ENCODE measurements around the gene COMMD1.
"Not testable (repeated sequence)": the region's sequence is repeated elsewhere in the genome, so short reads cannot be mapped to it uniquely, and the experiment has no call there.

Gene COMMD1

DNA sequence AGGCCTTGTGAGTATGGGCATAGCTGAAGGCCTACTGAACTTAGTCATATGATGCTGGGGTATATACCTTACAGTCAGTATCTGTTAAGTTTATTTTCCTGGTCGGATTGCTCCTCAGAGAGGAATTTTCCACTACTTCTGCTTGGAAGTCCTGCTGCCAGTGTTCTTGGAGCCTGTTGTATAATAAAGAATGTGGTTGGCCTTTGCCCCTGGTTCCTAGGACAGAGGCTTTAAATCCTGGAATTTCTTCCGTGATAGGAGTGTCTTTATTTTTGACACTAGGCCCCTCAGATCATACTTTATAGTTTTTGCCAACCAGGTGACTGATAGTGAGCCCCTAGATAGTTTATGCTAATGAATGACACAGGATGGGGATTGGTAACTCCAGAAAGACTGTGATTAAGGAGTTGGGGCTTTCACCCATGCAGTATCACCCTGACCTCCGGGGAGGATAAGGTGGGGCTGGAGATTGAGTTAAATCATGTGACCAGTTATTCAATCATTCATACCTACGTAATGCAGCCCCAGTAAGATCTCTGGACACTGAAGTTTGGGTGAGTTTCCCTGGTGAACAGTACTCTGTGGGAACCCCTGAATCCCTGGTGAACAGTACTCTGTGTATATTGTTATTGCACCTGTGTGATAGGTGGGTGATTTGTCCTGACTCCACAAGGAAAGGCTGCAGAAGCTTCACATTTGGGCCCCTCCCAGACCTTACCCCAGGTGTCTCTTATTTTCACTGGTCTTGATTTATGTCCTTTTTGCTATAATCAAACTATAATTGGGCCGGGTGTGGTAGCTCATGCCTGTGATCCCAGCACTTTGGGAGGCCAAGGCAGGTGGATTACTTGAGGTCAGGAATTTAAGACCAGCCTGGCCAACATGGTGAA is 56.9 kb downstream of the COMMD1 start:
- DNase-seq: no peak

DNA sequence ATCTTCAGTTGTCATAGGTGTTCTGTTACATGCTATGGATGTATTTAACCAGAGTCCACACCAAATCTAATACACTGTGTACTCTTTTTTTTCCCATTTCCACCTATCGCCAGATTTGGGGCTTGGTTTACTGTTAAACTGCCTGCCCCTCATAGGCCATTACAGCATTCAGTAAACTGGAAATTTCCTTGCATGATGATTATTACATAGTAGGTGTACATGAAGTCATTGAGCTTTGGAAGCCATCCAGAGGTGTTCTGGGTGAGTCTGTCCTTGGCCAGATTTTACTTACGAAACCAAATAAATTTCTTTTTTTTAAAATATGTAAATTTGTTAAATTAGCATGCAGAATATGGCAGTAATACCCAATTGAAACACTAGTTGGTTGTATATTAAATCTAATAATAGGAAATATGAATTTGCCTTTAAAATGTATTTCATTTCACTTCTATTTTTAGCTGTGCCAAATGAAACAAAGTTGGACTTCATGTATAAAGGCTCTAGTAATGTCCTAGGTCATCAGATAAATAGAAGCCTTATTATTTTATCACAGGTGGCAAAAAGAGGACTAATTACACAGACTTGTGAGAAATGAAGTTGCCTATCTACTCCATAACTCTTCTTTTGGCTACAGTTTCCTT is 60.7 kb downstream of the COMMD1 start:
- no peak for DNase-seq

DNA sequence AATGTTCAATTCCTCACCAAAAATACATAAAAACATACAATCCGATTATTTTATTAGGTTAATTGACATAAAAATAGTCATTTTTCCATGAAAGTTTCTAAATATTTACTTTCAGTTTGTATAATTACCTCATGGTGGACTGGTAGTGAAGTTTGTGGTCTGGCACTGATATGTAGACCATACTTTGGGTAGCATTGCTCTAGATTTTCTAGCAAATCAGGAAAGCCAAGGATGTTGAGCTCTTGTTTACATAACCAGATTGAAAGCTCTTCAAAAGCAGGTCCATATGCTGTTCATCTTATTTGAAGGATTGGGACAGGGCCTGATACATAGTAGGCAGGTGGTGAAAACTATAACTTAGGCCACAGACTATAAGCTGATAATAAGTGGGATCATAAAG is 61.8 kb downstream of the COMMD1 start:
- DNase-seq: no peak

DNA sequence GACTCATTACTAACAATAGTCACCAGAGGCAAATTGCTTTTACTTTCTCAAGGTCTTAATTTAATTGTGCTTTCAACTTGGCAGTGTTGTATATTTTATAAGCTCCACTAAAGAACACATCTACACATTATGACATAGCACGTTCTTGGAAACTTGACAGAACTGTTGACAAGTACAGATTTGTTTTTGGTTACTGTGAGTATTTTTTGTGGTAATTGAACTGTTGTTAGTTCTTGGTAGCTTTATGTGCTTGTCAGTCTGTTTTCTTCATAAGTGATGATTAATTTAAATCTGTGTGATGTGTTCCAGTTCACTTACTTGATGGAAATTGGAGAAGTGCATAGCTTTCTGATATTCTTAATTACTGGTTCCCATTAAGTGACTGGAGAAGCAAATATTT is 63.9 kb downstream of the COMMD1 start:
- no peak for DNase-seq

DNA sequence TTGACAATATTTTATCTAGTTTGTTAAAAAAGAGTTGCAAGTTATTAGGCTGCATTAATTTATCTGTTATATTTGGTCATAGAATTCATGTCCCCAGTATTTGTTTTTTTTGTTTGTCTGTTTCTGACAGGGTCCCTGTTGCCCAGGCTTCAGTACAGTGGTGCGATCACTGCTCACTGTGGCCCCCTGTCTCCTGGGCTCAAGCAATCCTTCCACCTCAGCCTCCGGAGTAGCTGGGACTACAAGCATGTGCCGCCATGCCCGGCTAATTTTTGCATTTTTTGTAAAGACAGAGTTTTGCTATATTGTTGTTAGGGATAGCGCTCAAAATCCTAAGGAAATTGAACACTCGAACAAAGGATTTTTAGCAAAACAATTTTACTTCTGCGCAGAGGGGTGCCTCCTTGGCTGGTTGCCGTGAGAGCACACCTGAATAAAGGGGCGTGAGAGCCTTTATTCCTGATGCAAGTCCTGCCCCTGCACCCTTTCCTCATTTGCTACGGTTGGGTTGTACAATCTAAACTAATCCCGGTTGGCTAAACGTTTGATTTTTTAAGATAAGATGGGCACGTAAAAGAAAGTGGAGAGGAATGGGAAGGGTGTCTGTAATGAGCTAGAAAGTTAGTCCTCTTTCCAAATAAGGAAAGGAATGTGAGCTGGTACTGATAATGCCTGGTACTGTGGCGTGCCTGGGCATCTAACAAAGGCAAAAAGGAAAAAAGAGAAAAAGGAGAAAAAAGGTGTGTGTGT is 65.5 kb downstream of the COMMD1 start:
- DNase-seq: no peak

DNA sequence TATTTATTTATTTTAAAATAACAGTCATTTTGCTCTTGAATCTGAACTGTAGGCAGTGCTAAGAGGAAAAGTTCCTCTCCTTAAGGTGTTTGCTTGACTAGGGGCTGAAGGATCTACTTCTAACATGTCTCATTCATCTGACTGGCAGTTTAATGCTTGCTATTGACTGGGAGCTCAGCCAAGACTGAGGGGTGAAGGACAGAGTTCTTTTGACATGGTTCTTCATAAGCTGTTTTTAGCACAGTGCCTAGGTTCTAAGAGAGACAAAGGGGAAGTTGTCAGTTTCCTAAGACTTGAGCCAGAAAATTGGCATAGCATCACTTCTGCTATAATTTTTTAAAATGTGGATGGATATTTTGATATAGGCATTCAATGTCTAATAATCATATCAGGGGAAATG is 73.0 kb downstream of the COMMD1 start:
- DNase-seq: no peak

DNA sequence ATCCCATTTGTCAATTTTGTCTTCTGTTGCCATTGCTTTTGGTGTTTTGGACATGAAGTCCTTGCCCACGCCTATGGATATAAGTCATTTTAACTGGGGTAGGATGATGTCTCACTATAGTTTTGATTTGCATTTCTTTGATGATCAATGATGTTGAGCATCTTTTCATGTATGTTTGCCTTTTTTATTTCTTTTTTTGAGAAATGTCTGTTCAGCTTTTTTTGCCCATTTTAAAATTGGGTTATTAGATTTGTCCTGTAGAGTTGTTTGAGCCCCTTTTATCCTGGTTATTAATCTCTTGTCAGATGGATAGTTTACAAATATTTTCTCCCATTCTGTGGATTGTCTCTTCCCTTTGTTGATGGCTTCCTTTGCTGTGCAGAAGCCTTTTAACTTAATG is 75.3 kb downstream of the COMMD1 start:
- no peak for DNase-seq

DNA sequence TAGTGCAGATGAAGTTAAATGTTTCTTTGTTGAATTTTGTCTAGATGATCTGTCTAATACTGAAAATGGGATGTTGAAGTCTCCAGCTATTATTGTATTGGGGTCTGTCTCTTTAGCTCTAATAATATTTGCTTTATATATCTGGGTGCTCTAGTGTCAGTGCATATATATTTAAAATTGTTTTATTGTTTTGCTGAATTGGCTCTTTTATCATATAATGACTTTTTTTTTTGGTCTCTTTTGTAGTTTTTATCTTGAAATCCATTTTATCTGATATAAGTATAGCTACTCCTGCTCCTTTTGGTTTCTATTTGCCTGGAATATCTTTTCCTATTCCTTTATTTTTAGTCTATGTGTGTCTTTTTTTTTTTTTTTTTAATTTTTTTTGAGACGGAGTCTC is 79.2 kb downstream of the COMMD1 start:
- DNase-seq: no peak

DNA sequence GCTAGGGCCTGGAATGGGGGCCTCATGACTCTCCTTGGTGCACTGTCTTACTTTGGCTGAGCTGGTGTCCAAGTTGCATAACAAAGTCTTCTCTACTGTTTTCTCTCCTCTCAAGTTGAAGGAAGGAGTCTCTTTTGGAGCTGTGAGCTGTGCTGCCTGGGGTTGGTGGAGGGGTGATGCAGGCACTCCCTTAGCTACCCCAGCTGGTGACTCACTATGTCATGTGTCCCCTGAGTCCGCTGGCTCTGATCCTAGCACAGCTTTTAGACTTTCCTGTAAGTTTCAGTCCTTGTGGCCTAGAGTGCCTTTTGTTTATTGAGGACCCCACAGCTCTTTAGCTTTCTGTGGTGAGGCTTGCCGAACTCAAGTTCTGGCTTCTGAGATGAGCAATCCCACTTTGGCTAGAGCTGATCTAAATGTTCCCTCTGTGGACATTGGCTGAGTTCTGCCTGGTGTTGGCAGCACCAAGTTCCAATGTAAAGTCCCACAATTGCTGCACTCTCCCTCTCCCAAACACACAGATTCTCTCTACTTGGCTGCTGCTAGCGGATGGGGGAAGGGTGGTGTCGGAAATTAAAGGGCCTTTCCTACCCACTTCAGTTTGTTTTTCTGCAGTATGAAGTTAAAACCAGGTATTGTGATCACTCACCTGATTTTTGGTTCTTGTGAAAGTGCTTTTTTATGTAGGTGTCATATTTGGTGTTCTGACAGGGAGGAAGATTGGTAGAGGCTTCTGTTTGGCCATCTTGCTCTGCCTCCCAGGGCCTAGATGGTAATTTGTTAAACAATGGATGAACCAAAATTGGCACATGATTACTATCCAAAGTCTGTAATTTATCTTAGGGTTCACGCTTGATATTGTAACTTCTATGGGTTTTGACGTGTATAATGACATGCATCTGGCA is 83.2 kb downstream of the COMMD1 start:
- DNase-seq: no peak

DNA sequence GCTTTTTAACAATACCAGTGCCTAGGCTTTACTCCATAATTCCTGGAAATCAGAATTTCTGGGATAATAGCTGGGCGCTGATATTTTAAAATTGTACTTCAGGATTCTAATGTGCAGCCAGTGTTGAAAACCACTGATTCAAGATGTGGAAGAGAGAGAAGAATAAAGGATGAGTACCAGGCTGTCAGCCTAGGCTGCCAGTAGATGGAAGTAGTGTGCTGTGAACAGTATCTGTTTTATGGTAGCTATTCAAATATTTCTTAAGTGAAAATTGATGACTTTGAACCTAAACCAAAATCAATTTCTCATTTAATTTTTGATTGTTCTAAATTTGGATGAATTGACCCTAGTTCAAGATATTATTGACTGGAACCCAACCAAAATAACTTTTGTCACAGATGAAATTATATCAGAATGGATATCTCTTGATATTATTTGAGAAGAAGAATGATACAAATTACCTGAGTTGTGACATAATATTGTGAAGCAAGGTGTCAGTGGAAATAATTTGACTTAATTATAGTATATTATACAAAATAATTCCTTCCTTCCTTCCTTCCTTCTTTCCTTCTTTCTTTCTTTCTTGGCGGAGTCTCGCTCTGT is 88.0 kb downstream of the COMMD1 start:
- no peak for DNase-seq

DNA sequence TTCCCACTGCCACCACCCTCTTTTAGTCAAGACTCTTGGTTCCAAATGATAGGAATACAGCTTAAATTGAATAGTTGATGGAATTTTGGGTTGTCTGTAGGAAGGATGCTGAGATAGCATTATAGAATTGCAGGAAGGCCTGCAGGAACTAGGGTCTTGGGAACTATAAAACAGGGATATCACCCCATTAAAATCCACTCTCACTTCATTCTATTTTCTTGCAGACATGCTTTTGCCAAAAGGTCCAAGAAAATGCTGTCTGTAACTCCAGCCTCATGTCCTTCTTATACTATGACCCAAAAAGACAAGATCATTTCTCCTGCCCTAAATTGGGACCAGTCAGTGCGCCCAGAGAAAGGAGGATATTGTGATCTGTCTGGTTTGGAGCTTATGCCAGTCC is 89.1 kb downstream of the COMMD1 start:
- DNase-seq: no peak

DNA sequence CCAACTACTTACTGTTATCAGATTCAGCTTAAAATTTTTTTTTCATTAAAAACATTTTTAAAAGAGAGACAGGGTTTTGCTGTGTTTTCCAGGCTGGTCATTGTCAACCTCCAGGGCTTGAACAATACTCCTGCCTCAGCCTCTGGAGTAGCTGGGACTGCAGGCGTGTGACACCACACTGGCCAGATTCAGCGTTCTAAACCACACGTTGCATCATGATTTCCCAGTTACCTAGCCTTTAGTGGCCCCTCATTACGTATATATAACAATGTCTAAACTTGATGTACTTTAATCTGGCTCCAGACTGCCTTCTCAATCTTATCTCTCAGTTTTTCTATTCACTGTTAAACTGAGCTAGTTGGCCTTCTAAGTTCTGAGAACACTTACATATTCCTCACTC is 89.6 kb downstream of the COMMD1 start:
- DNase-seq: no peak

DNA sequence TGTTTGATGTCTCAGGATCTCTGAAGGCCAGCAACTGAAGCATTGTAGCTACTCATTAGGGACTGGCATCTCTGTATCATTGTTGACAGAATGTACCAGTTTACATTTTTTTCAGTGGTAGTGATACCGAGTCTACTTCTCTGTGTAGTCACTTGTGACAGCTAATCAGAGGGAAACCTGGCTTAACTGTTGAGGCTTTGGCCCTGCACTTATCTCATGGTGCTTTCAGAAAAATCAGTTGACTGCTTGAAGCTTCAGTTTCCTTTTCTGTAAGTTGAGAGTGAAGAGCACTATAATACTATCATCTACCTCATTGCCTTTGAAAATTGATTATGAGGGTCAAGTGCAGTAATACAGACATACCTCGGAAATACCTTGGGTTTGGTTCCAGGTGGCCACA is 90.0 kb downstream of the COMMD1 start:
- no peak for DNase-seq

DNA sequence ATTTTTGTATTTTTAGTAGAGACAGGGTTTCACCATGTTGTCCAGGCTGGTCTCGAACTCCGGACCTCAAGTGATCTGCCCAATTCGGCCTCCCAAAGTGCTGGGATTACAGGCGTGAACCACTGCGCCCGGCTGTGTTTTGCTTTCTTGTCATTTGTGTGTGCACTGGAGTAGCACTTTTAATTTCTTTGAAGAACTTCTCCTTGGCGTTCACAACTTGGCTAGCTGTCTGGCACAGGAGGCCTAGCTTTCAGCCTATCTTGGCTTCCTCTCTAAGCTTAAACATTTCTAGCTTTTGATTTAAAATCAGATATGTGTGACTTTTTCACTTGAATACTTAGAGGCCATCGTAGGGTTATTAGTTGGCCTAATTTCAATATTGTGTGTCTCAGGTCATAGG is 93.0 kb downstream of the COMMD1 start:
- DNase-seq: no peak

DNA sequence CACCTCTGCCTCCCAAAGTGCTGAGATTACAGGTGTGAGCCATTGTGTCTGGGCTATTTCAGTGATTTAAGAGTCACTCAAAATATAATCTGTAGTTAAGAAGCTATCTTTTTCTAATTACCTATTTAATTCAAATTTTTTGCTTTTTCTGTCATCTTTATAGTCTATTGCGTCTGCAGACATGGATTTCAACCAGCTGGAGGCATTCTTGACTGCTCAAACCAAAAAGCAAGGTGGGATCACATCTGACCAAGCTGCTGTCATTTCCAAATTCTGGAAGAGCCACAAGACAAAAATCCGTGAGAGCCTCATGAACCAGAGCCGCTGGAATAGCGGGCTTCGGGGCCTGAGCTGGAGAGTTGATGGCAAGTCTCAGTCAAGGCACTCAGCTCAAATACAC is 95.1 kb downstream of the COMMD1 start:
- DNase-seq: no peak

DNA sequence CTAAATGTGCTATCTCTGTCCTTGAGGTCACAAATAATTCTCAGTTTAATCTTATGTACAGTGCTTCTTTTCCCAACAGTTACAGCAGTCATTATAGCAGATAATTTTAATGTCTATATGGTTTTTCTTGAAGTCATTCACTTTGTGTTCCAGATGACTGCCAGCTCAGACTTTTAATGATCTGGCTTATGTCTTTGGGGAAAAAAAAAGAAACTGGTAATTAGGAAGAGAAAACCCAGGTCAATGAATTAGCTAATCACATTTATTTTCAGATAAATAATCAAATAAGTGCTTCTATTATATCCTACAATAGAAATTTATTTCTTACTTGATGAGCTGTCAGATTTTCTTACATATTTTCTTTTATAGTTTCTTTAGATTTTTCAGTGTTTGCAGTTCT is 96.0 kb downstream of the COMMD1 start:
- DNase-seq: no peak

DNA sequence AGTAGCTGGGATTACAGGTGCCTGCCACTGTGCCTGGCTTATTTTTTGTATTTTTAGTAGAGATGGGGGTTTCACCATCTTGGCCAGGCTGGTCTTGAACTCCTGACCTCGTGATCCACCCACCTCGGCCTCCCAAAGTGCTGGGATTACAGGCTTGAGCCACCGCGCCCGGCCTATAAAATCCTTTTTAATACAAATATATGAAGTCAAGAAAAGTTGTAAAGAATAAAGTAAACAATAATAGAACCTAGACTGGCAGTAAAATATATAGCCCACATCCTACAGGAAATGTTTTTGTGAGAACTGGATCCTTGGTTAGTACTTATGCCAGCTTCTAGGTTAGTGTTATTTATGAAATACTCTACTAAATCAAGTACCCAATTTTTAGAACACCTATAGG is 99.0 kb downstream of the COMMD1 start:
- not testable (repeated sequence) for DNase-seq

DNA sequence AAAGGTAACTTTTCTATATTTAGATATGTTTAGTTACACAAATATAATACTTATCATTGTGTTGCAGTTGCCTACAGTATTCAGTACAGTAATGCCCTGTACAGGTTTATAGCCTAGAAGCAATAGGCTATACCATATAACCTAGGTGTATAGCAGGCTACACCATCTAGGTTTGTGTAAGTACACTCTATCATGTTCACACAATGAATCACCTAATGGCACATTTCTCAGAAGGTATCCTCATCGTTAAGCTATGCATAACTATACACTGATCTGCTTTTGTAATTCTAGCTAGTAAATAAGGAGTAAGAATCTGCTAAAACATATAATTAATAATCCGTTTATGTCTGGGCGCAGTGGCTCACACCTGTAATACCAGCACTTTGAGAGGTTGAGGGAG is 102.1 kb downstream of the COMMD1 start:
- DNase-seq: no peak

DNA sequence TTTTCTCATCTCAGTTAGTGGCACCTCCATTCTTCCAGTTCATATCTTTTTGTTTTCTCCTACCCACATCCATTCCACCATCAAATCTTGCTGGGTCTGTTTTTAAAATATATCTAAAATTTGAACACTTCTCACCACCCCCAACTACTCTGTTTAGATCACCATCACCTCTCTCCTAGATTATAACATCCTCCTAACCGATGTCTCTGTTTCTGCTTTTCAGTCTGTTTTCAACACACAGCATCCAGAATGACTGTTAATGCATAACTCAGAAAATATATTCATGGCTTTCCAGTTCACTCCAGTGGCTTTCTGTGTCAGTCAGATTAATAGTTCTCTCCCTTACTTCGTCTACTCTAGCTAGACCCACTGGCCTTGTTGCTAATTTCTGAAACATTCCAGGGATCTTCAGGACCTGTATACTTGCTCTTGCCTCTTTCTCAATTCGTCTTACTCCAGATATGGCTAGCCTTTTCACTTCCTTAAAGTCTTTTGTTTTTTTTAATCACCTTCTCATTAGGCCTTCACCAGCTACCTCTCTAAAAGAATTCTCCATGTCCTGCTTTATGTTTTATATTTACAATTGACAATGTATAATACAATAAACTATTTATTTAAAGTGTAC is 105.3 kb downstream of the COMMD1 start:
- peak; percentile 6 for DNase-seq

DNA sequence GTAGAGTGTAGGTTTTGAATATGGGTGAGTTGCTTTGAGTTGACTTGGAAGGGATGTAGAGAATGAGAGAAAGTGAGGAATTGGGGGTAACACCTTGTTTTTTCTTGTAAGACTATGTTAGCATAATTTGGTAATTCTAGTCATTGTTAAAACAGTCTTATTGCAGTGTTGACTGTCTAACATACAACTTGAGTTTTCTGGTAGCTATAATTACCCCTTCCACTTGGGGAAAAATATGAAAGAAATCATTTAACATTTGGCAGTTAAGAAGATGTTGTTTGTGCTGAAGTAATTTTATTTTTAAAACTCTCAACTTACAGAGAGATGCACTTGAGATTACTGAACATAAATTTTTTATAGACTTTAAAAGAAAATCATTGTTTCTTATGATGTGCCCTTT is 108.2 kb downstream of the COMMD1 start:
- no peak for DNase-seq

DNA sequence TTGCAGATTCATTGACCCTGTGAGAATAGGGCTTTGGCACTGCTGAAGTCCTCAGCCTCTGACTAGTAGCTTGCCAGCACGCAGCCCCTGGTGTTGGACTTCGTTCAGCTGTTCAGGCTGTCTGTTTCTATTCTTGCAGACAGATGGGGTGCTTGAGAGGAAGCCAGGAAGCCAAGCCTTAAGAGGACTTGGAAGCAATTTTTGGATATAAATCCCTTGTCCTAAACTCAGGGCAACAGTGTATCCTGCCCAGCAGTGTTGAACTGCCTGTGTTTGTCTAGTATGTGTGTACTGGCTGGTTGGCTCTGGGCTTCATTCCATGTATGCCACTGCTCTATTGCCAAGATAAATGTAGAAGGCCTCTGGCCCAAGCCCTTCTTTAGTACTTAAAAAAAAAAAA is 108.6 kb downstream of the COMMD1 start:
- peak; percentile 11 for DNase-seq

Measured in right kidney (tissue), 1 donor.